HG02588 (cell line): Measurements from ENCODE around the gene EGFL7.

Source experiments
- ATAC-seq: cut with Tn5 transposase; IDR thresholded peaks from one replicate; pipeline ENCODE4 v1.9.1; 2021; ENCODE audit warnings: mild to moderate bottlenecking, moderate library complexity; ENCODE audit not compliant: unreplicated experiment

Gene EGFL7

DNA sequence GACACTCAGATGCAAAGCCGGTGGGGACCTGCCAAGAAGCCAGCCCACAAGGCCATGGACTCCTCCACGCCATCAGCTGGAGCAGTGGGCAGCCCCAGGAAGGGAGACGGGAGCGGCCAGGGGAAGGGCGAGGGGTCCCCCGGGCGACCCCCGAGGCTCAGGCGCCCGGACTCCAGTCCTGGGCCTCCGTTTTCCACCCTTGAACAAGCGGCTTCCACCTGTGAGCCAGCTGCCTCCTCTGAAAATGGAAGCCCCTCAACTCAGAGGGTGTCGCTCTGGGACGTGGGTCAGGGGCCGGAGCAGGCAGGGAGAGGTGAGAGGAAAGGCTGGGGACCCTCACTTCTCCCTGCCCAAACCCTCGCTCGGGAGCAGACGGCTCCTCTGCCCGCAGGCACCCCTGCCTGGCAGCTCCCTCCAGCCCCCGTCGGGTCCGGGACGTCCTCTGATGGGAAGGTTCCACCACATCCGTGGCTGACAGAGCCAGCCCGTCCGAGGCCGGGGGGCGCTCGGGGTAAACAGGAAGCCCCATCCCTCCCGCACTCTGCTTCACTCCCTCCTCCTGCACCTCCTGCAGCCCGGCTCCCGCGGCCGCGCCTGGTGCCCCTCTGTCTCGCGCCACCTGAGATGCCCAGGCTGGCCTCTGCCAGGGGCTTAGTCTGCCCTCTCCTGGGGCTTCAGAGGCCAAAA, 3.7 kb upstream of the EGFL7 start:
- ATAC-seq: no peak

DNA sequence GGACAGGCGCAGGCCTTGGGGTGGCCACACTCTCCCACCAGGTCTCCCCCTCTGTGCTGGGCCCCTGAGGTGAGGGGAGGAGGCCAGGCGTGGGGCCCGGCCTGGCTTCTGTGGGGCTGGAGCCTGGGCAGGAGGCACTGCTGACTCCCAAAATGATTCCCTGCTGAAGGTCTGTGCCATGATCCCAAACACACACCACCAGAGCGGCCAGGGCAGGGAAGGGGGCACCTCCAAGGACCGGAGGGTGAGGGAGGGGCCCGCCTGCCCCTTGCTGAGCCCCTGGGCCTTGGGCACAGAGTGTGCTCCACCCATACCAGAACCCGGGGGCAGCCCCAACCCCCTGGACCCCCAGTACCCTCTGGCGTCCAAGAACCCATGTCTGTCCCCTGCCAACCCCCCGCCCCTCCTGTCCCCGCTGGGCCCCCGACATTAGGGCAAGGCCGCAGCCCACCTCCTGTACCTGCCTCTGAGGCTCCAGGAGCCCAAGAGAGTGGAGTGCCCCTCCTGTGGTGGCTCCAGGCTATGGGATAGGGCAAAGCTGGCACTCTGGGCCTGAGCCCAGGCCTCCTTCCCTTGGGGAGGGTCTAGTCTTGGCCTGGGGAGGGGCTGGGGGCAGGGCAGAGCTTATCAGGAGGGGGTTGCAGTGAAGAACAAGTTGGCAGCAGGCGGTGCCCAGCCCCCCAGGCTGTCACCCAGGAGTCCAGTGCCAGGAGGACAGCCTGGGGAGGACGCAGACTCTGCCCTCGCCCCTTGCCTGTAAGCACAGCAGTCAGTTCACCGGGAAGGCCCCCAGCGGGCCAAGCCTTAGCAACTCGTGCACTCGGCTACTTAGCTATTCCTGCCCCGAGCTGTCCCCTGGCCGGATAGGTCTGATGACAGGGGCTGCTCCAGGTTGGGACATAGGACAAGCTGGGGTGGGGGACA, 2.6 kb upstream of the EGFL7 start:
- no peak for ATAC-seq

DNA sequence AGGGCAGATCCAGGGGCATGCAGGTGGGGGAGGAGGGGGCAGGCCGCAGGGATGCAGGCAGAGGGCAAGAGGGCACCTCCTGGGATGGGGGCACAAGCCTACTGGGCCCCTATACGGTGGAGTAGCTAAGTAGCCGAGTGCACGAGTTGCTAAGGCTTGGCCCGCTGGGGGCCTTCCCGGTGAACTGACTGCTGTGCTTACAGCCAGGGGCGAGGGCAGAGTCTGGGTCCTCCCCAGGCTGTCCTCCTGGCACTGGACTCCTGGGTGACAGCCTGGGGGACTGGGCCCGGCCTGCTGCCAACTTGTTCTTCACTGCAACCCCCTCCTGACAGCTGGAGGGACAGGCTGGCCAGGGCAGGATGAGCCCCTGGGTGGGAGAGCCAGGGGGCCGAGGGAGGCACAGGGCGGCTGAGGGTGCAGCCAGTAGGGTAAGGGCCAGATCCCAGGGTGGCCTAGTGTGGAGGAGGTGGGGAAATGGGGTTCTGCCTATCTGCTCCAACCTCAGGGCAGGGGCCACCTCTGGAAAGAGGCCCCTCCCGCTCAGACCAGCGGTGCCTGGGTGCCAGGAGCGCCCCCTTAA, 1.7 kb upstream of the EGFL7 start:
- no peak for ATAC-seq

GRCh38 chr9:136661641-136662325, 933 bp upstream of the EGFL7 start:
- ATAC-seq: no peak

GRCh38 chr9:136662326-136662655, 425 bp upstream of the EGFL7 start:
- ATAC-seq: no peak

DNA sequence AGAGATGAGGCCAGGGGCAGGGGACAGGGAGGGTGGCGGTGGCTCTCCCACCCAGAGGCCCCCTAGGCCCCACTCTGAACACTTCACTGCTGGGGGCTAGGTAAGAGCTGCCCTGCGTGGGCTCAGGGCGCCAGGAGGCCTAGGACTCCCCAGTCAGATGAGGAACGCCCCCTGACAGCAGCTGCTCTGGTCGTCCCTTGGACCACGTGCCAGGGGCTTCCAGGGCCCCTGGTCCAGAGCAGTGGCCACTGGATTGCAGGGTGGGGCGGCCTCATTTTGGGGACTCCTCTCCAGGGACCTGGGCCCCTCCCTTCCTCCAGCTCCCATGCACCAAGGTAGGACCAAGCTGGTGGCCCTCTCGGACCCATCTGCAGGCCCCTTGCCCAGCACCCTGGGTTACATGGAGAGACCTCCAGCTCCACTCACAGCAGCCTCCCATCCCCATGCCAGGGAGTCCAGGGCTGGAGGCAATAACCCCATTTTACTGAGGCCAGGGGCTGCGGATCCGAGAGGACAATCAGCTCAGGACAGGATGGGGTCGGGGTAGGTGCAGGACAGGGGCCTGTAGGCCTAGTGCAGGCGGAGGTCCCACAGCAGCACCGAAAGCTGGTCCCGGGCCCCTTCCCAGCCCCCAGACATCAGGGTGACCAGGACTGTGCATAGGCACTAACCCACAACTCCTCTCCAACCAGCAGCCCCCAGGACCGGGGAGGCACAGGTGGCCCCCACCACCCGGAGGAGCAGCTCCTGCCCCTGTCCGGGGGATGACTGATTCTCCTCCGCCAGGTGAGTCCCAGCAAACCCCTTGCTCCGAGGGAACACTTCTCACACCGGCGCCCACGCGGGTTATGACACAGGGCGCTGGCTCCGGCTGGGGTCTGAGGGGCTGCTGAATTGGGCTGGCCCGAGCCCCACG, 1.5 kb downstream of the EGFL7 start:
- no peak for ATAC-seq

- ATAC-seq: no peak
Observed at GRCh38 chr9:136665111-136665703, 2.5 kb downstream of the EGFL7 start.

DNA sequence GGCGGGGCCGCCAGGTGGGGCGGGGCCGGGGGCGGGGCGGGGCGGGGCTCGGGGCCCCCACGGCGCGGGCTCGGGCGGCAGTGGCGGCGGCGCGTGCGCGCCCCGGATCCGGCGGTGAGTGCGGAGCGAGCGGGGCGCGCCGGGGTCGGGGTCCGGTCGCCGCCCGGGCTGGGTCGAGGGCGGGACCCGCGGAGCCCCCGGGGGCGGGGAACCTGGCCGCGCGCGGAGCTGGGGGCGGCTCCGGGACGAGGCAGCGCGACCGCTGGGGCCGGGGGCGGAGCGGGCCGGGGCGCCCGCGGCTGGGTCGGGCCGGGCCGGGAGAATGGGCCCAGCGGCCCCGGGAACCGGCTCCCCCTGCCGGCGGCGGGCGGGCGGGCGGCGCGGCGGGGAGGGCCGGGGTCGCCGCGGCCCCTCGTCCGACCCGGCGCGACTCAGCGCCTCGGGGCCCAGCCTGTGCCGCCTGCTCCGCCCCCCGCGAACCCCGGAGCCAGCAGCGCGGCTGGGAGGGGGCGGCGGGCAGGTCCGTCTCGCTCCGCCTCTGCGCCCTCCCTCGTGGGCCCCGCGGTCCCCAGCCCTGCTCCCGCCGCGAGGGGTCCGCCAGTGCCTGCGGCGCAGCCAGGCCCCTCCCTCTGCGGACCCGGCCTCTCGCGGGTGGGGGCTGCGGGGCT, 3.1 kb downstream of the EGFL7 start:
- no peak for ATAC-seq

- no peak for ATAC-seq
Observed at GRCh38 chr9:136666372-136667213, 3.9 kb downstream of the EGFL7 start.

- ATAC-seq: no peak
Observed at GRCh38 chr9:136667214-136667939, 4.7 kb downstream of the EGFL7 start.

GRCh38 chr9:136667940-136668760, 5.4 kb downstream of the EGFL7 start:
- no peak for ATAC-seq

DNA sequence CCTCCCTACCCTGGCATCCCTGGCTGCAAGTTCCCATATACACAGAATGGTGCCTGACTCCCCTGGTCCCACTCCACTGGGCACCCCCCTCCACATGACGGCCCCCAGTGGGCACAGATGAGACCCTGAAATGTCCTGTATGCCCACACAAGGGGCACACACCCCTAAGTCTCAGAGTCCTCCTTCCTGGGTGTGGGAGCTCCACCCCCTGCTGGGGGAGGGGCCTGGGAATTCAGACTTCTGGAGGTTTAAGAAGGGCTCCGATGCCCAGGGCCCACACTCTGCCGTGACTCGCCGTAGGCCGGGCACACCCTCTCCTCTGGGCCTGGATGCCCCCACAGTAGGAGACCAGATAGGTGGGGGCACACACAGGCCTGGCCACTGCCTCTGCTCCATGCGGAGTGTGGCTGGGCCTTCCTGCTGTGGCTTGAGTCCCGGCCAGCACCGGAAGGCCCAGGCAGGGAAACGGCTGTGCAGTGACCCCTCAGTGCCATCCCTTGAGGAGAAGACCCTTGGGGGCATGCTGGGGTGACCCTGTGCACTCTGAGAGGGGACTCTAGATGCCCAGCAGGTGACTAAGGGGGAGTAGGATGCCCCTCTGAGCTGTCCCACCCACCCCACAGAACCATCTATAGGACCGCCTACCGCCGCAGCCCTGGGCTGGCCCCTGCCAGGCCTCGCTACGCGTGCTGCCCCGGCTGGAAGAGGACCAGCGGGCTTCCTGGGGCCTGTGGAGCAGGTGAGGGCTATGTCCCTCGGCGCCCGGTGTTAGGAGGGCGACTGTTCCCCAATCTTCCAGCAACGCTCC, 6.5 kb downstream of the EGFL7 start:
- no peak for ATAC-seq

DNA sequence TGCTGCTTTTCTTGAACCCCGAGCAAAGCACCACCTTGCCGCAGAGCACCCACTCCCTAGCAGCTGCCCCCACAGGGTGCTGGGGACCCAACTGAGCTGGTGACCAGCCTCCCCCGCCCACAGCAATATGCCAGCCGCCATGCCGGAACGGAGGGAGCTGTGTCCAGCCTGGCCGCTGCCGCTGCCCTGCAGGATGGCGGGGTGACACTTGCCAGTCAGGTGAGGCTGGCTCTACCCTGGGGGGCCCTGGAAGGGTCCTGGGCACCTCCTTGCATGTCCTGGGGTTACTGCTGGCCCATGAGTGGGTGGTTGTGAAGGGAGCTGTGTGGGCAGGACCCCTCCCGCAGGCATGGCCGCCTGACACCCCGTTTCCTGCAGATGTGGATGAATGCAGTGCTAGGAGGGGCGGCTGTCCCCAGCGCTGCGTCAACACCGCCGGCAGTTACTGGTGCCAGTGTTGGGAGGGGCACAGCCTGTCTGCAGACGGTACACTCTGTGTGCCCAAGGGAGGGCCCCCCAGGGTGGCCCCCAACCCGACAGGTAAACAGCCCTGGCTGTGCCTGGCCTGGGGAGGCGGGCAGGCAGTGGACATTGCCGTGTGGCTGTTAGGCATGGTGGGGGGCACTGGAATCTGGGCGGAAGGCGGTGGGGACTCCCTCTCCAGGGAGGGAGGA, 7.2 kb downstream of the EGFL7 start:
- ATAC-seq: no peak

DNA sequence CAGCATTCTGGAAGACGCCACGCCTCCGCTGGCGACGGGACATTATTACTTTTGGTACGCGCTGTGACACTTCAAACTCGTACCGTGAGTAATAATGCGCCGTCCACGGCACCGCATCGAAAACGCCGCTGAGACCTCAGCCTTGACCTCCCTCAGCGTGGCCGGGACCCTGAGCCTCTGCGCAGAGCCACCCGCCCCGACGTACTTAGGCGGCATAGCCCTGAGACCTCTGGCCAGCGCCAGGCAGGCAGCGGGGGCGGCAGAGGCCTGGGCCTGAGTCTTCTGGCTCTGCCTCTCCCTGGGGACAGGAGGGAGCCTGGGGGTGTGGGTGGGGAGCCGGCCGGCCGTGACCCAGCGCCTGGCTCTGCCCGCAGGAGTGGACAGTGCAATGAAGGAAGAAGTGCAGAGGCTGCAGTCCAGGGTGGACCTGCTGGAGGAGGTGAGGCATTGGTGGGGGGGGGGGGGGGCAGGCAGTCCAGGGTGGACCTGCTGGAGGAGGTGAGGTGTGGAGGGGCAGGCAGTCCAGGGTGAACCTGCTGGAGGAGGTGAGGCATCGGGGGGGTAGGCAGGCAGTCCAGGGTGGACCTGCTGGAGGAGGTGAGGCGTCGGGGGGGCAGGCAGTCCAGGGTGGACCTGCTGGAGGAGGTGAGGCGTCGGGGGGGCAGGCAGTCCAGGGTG, 8.0 kb downstream of the EGFL7 start:
- no peak for ATAC-seq

DNA sequence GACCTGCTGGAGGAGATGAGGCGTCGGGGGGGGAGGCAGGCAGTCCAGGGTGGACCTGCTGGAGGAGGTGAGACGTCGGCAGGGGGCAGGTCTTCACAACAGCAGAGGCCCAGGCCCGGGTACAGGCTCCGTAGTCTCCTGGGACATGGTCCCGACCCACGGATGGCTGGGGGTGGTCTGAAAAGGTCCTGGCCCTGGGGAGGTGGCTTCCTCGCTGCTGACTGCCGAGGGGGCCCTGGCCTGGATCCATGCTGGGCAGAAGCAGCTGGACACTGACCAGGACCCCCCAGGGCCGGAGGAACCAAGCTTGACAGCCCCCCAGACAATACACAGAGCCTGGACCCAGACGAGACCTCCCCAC, 8.5 kb downstream of the EGFL7 start:
- no peak for ATAC-seq
